Erythroblast (primary cell): ENCODE measurements around the gene ARID1B.

ENCODE experiments used
- GATA1 ChIP-seq: IDR thresholded peaks from 2 replicates; pipeline ENCODE4 v1.6.1; 2011; ENCODE audit warnings: low read depth, mild to moderate bottlenecking, control low read depth, low read length, moderate library complexity
- POLR2A ChIP-seq: IDR thresholded peaks from 2 replicates; pipeline ENCODE4 v1.6.1; 2011; ENCODE audit warnings: mild to moderate bottlenecking, low read length

- TF ChIP-seq POLR2A (no peak), GATA1 (no peak)
These were observed 283.3 kb downstream of the ARID1B start for GRCh38 chr6:157060440-157060952.
